ENCODE data around the gene SENP7.

The SENP7 gene

DNA sequence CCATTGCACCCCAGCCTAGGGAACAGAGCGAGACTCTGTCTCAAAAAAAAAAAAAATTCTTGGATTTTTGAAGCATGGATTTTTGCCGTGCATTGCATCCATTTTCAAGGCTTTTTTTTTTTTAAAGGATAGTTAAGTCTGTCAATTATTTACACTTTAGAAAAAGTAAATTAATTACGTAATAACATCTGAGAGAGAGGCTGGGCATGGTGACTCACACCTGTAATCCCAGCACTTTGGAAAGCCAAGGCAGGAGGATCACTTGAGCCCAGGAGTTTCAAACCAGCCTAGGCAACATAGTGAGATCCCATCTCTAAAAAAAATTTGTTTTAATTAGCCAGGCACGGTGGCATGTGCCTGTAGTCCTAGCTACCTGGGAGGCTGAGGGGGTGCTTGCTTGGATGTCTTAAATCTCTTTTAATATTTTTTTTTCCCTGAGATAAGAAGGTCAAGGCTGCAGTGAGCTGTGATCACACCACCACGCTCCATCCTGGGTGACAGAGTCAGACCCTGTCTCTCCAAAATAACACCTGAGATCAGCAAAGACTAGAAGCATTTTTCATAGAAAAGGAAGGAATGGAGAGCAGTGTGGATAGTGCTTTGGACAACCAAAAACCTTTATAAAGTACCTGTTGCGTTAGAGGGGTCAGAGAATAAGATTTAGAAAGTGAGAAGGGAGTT, 6.8 kb upstream of the SENP7 start:
- H3K79me1 ChIP-seq (ENCODE audit: low read length): no peaks in the 10 kb centered on the region
- H3K4ac ChIP-seq (ENCODE audit: low read depth, low read length): no peak overlapping the region
- H3K23ac ChIP-seq (ENCODE audit: low read length): no peak overlapping the region
- H2BK5ac ChIP-seq (ENCODE audit: low read depth, low read length, poor library complexity): no peak overlapping the region
- H3K4me1 ChIP-seq (ENCODE audit: control insufficient read depth in 1 of 2, insufficient read depth in 2 of 2, low read length in 2 of 2): peaks cover 2 to 3% of the 10 kb centered on the region in 2 experiments
- H3K9me3 ChIP-seq (ENCODE audit: insufficient read depth, low read depth, low read length): no peaks in the 10 kb centered on the region
- no peaks in the 10 kb centered on the region for H3K79me2 ChIP-seq (ENCODE audit: control insufficient read depth, insufficient read depth, low read length, poor library complexity)
- H4K12ac ChIP-seq (ENCODE audit: low read depth, low read length): no peak overlapping the region
- H4K91ac ChIP-seq (ENCODE audit: low read depth, low read length): no peak overlapping the region
- H2BK12ac ChIP-seq (ENCODE audit: low read length): no peak overlapping the region
- WGBS (ENCODE audit: extremely low coverage, insufficient coverage, insufficient read length): no CpG with 5 or more reads among the region's 6 CpGs
- H3K36me3 ChIP-seq (ENCODE audit: control insufficient read depth in 1 of 2, insufficient read depth in 2 of 2, low read length in 2 of 2): no peaks in the 10 kb centered on the region
- no peak overlapping the region for H3K18ac ChIP-seq (ENCODE audit: low read length)
- no peak overlapping the region for H3K9ac ChIP-seq (ENCODE audit: low read length)
- H3K27me3 ChIP-seq (ENCODE audit: insufficient read depth, low read length): no peaks in the 10 kb centered on the region
- DNase-seq: no peak
- H3K4me3 ChIP-seq (ENCODE audit: low read depth, low read length): no peak overlapping the region
- no peak overlapping the region for H2BK120ac ChIP-seq (ENCODE audit: insufficient read depth, low read length, poor library complexity)
- no peak overlapping the region for H4K8ac ChIP-seq (ENCODE audit: low read depth, low read length)
- no peak overlapping the region for H3K4me2 ChIP-seq (ENCODE audit: low read length)
- H3K14ac ChIP-seq (ENCODE audit: low read length): no peak overlapping the region
- H3K27ac ChIP-seq (ENCODE audit: low read depth, low read length): no peak overlapping the region
- no peak overlapping the region for H2AK5ac ChIP-seq (ENCODE audit: low read length)
- no peak overlapping the region for H2AFZ ChIP-seq (ENCODE audit: insufficient read depth, low read length, poor library complexity)

DNA sequence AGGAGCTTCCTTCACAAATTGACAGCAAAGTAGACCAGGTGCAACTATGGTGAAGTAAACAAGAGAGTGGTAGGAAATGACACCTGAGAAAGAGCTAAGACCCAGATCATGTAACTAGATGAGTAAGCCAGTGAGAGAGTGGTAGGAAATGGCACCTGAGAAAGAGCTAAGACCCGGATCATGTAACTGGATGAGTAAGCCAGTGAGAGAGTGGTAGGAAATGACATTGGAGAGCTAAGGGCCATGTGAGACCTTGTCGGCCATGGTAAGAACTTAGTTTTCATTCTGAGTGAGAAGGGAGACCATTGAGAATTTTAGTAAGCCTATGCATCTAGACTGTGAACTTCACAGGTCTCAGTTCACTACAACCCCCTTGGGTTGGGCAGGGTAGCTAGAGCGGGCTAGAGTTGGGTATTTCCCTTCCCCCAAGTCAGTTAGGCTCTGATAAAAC, 5.4 kb upstream of the SENP7 start:
- Histone ChIP-seq H3K27ac (ENCODE audit: low read depth, low read length) (no peak overlapping the region), H3K23ac (ENCODE audit: low read length) (no peak overlapping the region), H3K27me3 (ENCODE audit: insufficient read depth, low read length) (no peaks in the 10 kb centered on the region), H2AK5ac (ENCODE audit: low read length) (no peak overlapping the region), H3K9me3 (ENCODE audit: insufficient read depth, low read depth, low read length) (no peaks in the 10 kb centered on the region), H4K8ac (ENCODE audit: low read depth, low read length) (no peak overlapping the region), H2AFZ (ENCODE audit: insufficient read depth, low read length, poor library complexity) (no peak overlapping the region), H4K91ac (ENCODE audit: low read depth, low read length) (no peak overlapping the region), H2BK12ac (ENCODE audit: low read length) (no peak overlapping the region), H4K12ac (ENCODE audit: low read depth, low read length) (no peak overlapping the region), H3K14ac (ENCODE audit: low read length) (no peak overlapping the region), H2BK120ac (ENCODE audit: insufficient read depth, low read length, poor library complexity) (no peak overlapping the region), H3K4me3 (ENCODE audit: low read depth, low read length) (no peak overlapping the region), H3K9ac (ENCODE audit: low read length) (no peak overlapping the region), H3K4me1 (ENCODE audit: control insufficient read depth in 1 of 2, insufficient read depth in 2 of 2, low read length in 2 of 2) (peaks cover 2 to 3% of the 10 kb centered on the region in 2 experiments), H3K79me2 (ENCODE audit: control insufficient read depth, insufficient read depth, low read length, poor library complexity) (no peaks in the 10 kb centered on the region), H3K4ac (ENCODE audit: low read depth, low read length) (no peak overlapping the region), H3K36me3 (ENCODE audit: control insufficient read depth in 1 of 2, insufficient read depth in 2 of 2, low read length in 2 of 2) (no peaks in the 10 kb centered on the region), H3K18ac (ENCODE audit: low read length) (no peak overlapping the region), H3K79me1 (ENCODE audit: low read length) (peaks cover under 1% of the 10 kb centered on the region), H2BK5ac (ENCODE audit: low read depth, low read length, poor library complexity) (no peak overlapping the region), H3K4me2 (ENCODE audit: low read length) (no peak overlapping the region)
- peak in 1 of 2 donors; percentile 27 for DNase-seq
- no CpG with 5 or more reads among the region's 3 CpGs for WGBS (ENCODE audit: extremely low coverage, insufficient coverage, insufficient read length)

DNA sequence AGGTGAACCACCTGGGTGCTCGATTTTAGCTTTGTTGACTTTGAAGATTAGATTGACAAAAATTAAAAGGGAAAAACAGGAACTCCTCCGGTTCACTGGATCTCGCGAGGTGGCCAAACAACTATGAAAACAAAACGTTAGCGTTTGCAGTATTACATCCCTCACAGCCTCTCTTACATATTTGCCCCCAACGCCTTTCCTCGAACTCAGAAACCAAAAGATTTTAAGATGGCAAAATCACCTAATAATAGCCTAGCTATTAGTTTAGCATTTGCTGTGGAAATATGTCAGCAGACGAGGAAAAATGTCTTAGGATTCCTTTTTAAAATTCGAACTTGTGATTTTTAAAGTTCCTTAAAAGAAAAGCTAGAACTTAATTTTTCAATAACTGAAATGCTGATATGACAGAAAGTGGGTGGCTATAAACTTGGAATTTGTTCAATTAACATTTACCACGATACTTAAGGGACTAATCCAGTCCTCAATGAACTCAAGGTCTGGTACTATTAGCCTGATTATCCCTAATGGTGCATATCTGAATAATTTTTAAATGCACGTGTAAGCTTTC, 491 bp upstream of the SENP7 start:
- H2BK120ac ChIP-seq (ENCODE audit: insufficient read depth, low read length, poor library complexity): peak overlapping the region; percentile 89
- H3K79me1 ChIP-seq (ENCODE audit: low read length): peaks cover 11% of the 10 kb centered on the region
- peak overlapping the region; percentile 73 for H3K4me2 ChIP-seq (ENCODE audit: low read length)
- H3K4ac ChIP-seq (ENCODE audit: low read depth, low read length): peak overlapping the region; percentile 46
- peak overlapping the region; percentile 54 for H3K27ac ChIP-seq (ENCODE audit: low read depth, low read length)
- H3K4me3 ChIP-seq (ENCODE audit: low read depth, low read length): no peak overlapping the region
- peaks cover 3% of the 10 kb centered on the region for H3K79me2 ChIP-seq (ENCODE audit: control insufficient read depth, insufficient read depth, low read length, poor library complexity)
- H3K18ac ChIP-seq (ENCODE audit: low read length): peak overlapping the region; percentile 45
- H3K23ac ChIP-seq (ENCODE audit: low read length): no peak overlapping the region
- H3K4me1 ChIP-seq (ENCODE audit: control insufficient read depth in 1 of 2, insufficient read depth in 2 of 2, low read length in 2 of 2): peaks cover 0 to 2% of the 10 kb centered on the region in 2 experiments
- H2BK12ac ChIP-seq (ENCODE audit: low read length): no peak overlapping the region
- H3K14ac ChIP-seq (ENCODE audit: low read length): no peak overlapping the region
- H4K8ac ChIP-seq (ENCODE audit: low read depth, low read length): peak overlapping the region; percentile 94
- H2BK5ac ChIP-seq (ENCODE audit: low read depth, low read length, poor library complexity): peak overlapping the region; percentile 69
- H3K9me3 ChIP-seq (ENCODE audit: insufficient read depth, low read depth, low read length): no peaks in the 10 kb centered on the region
- peak overlapping the region; percentile 60 for H3K9ac ChIP-seq (ENCODE audit: low read length)
- no peaks in the 10 kb centered on the region for H3K36me3 ChIP-seq (ENCODE audit: control insufficient read depth in 1 of 2, insufficient read depth in 2 of 2, low read length in 2 of 2)
- no peak for DNase-seq
- peak overlapping the region; percentile 73 for H4K91ac ChIP-seq (ENCODE audit: low read depth, low read length)
- no CpG with 5 or more reads among the region's 12 CpGs for WGBS (ENCODE audit: extremely low coverage, insufficient coverage, insufficient read length)
- peak overlapping the region; percentile 93 for H2AFZ ChIP-seq (ENCODE audit: insufficient read depth, low read length, poor library complexity)
- H3K27me3 ChIP-seq (ENCODE audit: insufficient read depth, low read length): no peaks in the 10 kb centered on the region
- peak overlapping the region; percentile 91 for H4K12ac ChIP-seq (ENCODE audit: low read depth, low read length)
- H2AK5ac ChIP-seq (ENCODE audit: low read length): no peak overlapping the region

DNA sequence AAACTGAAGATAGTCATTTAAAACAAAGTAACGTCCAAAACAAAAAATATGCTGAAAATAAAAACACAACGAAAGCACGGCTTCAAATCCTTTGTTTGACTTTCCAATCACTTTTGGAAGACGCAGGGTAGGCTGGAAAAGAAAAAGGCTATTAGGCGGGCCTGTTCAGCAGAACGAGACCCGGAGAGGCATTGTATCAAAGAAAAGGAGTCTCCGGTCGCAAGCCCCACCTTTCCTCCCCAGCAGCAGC, 691 bp downstream of the SENP7 start:
- peak overlapping the region; percentile 4 for H3K18ac ChIP-seq (ENCODE audit: low read length)
- H3K4me2 ChIP-seq (ENCODE audit: low read length): peak overlapping the region; percentile 65
- H3K4me3 ChIP-seq (ENCODE audit: low read depth, low read length): peak overlapping the region; percentile 69
- H2BK120ac ChIP-seq (ENCODE audit: insufficient read depth, low read length, poor library complexity): peak overlapping the region; percentile 39
- peak overlapping the region; percentile 59 for H3K9ac ChIP-seq (ENCODE audit: low read length)
- peaks cover 0 to 2% of the 10 kb centered on the region in 2 experiments for H3K4me1 ChIP-seq (ENCODE audit: control insufficient read depth in 1 of 2, insufficient read depth in 2 of 2, low read length in 2 of 2)
- H2AK5ac ChIP-seq (ENCODE audit: low read length): no peak overlapping the region
- peak overlapping the region; percentile 34 for H2BK5ac ChIP-seq (ENCODE audit: low read depth, low read length, poor library complexity)
- no peaks in the 10 kb centered on the region for H3K27me3 ChIP-seq (ENCODE audit: insufficient read depth, low read length)
- H2BK12ac ChIP-seq (ENCODE audit: low read length): no peak overlapping the region
- H4K12ac ChIP-seq (ENCODE audit: low read depth, low read length): peak overlapping the region; percentile 39
- H3K23ac ChIP-seq (ENCODE audit: low read length): no peak overlapping the region
- H3K79me2 ChIP-seq (ENCODE audit: control insufficient read depth, insufficient read depth, low read length, poor library complexity): peaks cover 3% of the 10 kb centered on the region
- H3K79me1 ChIP-seq (ENCODE audit: low read length): peaks cover 11% of the 10 kb centered on the region
- no peaks in the 10 kb centered on the region for H3K9me3 ChIP-seq (ENCODE audit: insufficient read depth, low read depth, low read length)
- WGBS (ENCODE audit: extremely low coverage, insufficient coverage, insufficient read length): no CpG with 5 or more reads among the region's 9 CpGs
- no peak for DNase-seq
- H3K4ac ChIP-seq (ENCODE audit: low read depth, low read length): peak overlapping the region; percentile 39
- peak overlapping the region; percentile 77 for H4K8ac ChIP-seq (ENCODE audit: low read depth, low read length)
- H3K14ac ChIP-seq (ENCODE audit: low read length): peak overlapping the region; percentile 52
- H3K36me3 ChIP-seq (ENCODE audit: control insufficient read depth in 1 of 2, insufficient read depth in 2 of 2, low read length in 2 of 2): no peaks in the 10 kb centered on the region
- peak overlapping the region; percentile 60 for H4K91ac ChIP-seq (ENCODE audit: low read depth, low read length)
- peak overlapping the region; percentile 65 for H3K27ac ChIP-seq (ENCODE audit: low read depth, low read length)
- peak overlapping the region; percentile 57 for H2AFZ ChIP-seq (ENCODE audit: insufficient read depth, low read length, poor library complexity)
